Tibial nerve (tissue), 4 donors: ENCODE results near the gene BCL7B. TPM values are rescaled to one million over a fixed set of nuclear protein-coding genes. Genes with fewer than 3 reads are reported as not detected.
"Not testable (repeated sequence)": the region's sequence is repeated elsewhere in the genome, so short reads cannot be mapped to it uniquely, and the experiment has no call there.

Experiments used
- DNase-seq, 2 donors: peaks; one replicate each; pipeline ENCODE4 v3.0.0-alpha.2; 2019; ENCODE audit warnings: low spot score in 2 of 2
- H3K27ac ChIP-seq, 4 donors: fragments of 200-600 bp; sonication (generic) in 3 of 4; one replicate each; pipeline ENCODE4 v1.5.1; 2017 to 2019; ENCODE audit warnings: mild to moderate bottlenecking in 1 of 4
- H3K27me3 ChIP-seq, 2 donors: fragments of 200-600 bp; sonication (generic) in 1 of 2; one replicate each; pipeline versions ENCODE4 v1.5.1 to v1.6.0; 2017 to 2019
- H3K36me3 ChIP-seq, 3 donors: fragments of 200-600 bp; sonication (generic); one replicate each; pipeline ENCODE4 v1.5.1; 2018 to 2019
- H3K4me1 ChIP-seq, 4 donors: fragments of 200-600 bp; sonication (generic) in 3 of 4; one replicate each; pipeline ENCODE4 v1.5.1; 2017 to 2019
- H3K4me3 ChIP-seq, 4 donors: fragments of 200-600 bp; sonication (generic) in 3 of 4; one replicate each; pipeline ENCODE4 v1.5.1; 2017 to 2019; ENCODE audit warnings: mild to moderate bottlenecking in 1 of 4, moderate library complexity in 1 of 4
- H3K9me3 ChIP-seq, 4 donors: fragments of 200-600 bp; sonication (generic) in 3 of 4; one replicate each; pipeline ENCODE4 v1.5.1; 2017 to 2019
- EP300 ChIP-seq, 2 donors: sonication (generic); formaldehyde crosslinking; IDR thresholded peaks; one replicate each; pipeline ENCODE4 v1.6.1; 2017; ENCODE audit warnings: antibody characterized with exemption in 2 of 2, mild to moderate bottlenecking in 1 of 2
- POLR2A ChIP-seq, 2 donors: fragments of 450-650 bp; IDR thresholded peaks; one replicate each; pipeline ENCODE4 v1.6.1; 2017; ENCODE audit warnings: antibody characterized with exemption in 2 of 2, mild to moderate bottlenecking in 2 of 2, moderate library complexity in 2 of 2
- WGBS, 2 donors: methylation state at CpG; one replicate each; pipeline ENCODE4 v1.1.5; 2018; 5-methylcytosine and 5-hydroxymethylcytosine counted together
- total RNA-seq, 4 donors: library from RNA; depleted of rRNA; stranded (reverse); fragments of >200 nt; gene quantifications; one replicate each; pipeline ENCODE4 v1.1.0, GENCODE V29; 2016
- TF ChIP-seq, protein P1 (sequence below), 5 experiments: fragments of 200-600 bp in 3 of 5; fragments of 450-650 bp in 2 of 5; sonication (generic) in 3 of 5; IDR thresholded peaks; one replicate each; pipeline ENCODE4 v1.5.1; 2016 to 2019; ENCODE audit warnings: antibody characterized with exemption in 5 of 5, mild to moderate bottlenecking in 3 of 5, moderate library complexity in 2 of 5

Gene BCL7B
- total RNA-seq, 4 donors from 2014 or later, result 46.1 to 76.2 (median 59.4) TPM

GRCh38 chr7:73555411-73555982 lies 2.0 kb downstream of the BCL7B start:
- peak overlapping the region in 3 of 4 donors; percentile 100 for H3K27ac ChIP-seq
- no peaks in the 10 kb centered on the region for H3K27me3 ChIP-seq

DNA sequence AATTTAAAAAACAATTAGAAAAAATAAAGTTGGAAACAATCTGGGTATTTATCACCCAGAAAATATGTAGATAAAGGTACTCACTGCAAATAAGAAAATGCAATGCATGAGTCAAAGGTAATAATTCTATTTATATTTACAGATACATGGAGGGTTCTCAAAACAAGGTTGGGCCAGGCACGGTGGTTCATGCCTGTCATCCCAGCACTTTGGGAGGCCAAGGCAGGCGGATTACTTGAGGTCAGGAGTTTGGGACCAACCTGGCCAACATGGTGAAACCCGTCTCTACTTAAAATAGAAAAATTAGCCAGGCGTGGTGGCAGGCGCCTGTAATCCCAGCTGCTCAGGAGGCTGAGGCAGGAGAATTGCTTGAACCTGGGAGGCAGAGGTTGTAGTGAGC lies 7.4 kb downstream of the BCL7B start:
- H3K27ac ChIP-seq, DNase-seq, H3K9me3 ChIP-seq, H3K27me3 ChIP-seq, H3K4me3 ChIP-seq: not testable (repeated sequence)
- peaks cover 0 to 28% (median under 1%) of the 10 kb centered on the region in 4 donors for H3K4me1 ChIP-seq
- 89 to 95% methylated on average over 5 of the region's 5 CpGs for WGBS, 2 donors
- H3K36me3 ChIP-seq, result peaks cover 0 to 83% (median 9%) of the 10 kb centered on the region in 3 donors

More at GRCh38 chr7:73555411-73555982, 2.0 kb downstream of the BCL7B start:
- H3K36me3 ChIP-seq, result peaks cover 0 to 38% (median 9%) of the 10 kb centered on the region in 3 donors
- no peak for DNase-seq
- peak overlapping the region in 2 of 4 donors; percentile 93 to 95 for H3K4me3 ChIP-seq
- peaks cover 0 to 35% (median 16%) of the 10 kb centered on the region in 4 donors for H3K4me1 ChIP-seq
- no peaks in the 10 kb centered on the region for H3K9me3 ChIP-seq
- TF ChIP-seq, protein P1, sequence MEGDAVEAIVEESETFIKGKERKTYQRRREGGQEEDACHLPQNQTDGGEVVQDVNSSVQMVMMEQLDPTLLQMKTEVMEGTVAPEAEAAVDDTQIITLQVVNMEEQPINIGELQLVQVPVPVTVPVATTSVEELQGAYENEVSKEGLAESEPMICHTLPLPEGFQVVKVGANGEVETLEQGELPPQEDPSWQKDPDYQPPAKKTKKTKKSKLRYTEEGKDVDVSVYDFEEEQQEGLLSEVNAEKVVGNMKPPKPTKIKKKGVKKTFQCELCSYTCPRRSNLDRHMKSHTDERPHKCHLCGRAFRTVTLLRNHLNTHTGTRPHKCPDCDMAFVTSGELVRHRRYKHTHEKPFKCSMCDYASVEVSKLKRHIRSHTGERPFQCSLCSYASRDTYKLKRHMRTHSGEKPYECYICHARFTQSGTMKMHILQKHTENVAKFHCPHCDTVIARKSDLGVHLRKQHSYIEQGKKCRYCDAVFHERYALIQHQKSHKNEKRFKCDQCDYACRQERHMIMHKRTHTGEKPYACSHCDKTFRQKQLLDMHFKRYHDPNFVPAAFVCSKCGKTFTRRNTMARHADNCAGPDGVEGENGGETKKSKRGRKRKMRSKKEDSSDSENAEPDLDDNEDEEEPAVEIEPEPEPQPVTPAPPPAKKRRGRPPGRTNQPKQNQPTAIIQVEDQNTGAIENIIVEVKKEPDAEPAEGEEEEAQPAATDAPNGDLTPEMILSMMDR (IDR thresholded peaks at IDR 0.05), result no peak
- TF ChIP-seq POLR2A (IDR thresholded peaks at IDR 0.05), result no peak
- TF ChIP-seq EP300 (IDR thresholded peaks at IDR 0.05), result no peak
- 40 to 51% methylated on average over 6 of the region's 6 CpGs for WGBS, 2 donors

GRCh38 chr7:73549176-73549575 lies 8.3 kb downstream of the BCL7B start:
- Histone ChIP-seq H3K9me3 (no peaks in the 10 kb centered on the region), H3K36me3 (peaks cover 0 to 81% (median 9%) of the 10 kb centered on the region in 3 donors), H3K27ac (no peak overlapping the region), H3K27me3 (no peaks in the 10 kb centered on the region), H3K4me3 (no peak overlapping the region), H3K4me1 (peaks cover 0 to 18% (median 0%) of the 10 kb centered on the region in 4 donors)
- TF ChIP-seq, protein P1 (IDR thresholded peaks at IDR 0.05), result no peak
- TF ChIP-seq EP300 (IDR thresholded peaks at IDR 0.05) (no peak), POLR2A (IDR thresholded peaks at IDR 0.05) (no peak)
- WGBS, 2 donors, result 85 to 87% methylated on average over 4 of the region's 4 CpGs
- no peak for DNase-seq

GRCh38 chr7:73547841-73548240 lies 9.6 kb downstream of the BCL7B start:
- no peaks in the 10 kb centered on the region for H3K27me3 ChIP-seq
- no peak overlapping the region for H3K4me3 ChIP-seq
- 91 to 94% methylated on average over 9 of the region's 9 CpGs for WGBS, 2 donors
- no peaks in the 10 kb centered on the region for H3K9me3 ChIP-seq
- no peak overlapping the region for H3K27ac ChIP-seq
- H3K4me1 ChIP-seq, result peaks cover 0 to 14% (median 0%) of the 10 kb centered on the region in 4 donors
- H3K36me3 ChIP-seq, result peaks cover 0 to 76% (median 14%) of the 10 kb centered on the region in 3 donors
- TF ChIP-seq EP300 (IDR thresholded peaks at IDR 0.05) (no peak), POLR2A (IDR thresholded peaks at IDR 0.05) (no peak)
- TF ChIP-seq, protein P1 (IDR thresholded peaks at IDR 0.05), result no peak
- DNase-seq, result no peak

GRCh38 chr7:73544678-73545077 lies 12.8 kb downstream of the BCL7B start:
- Histone ChIP-seq H3K36me3 (peaks cover 3 to 75% (median 21%) of the 10 kb centered on the region in 3 donors), H3K4me1 (peaks cover 0 to 13% (median 0%) of the 10 kb centered on the region in 4 donors), H3K9me3 (no peaks in the 10 kb centered on the region), H3K27me3 (no peaks in the 10 kb centered on the region), H3K27ac (no peak overlapping the region), H3K4me3 (no peak overlapping the region)
- 97 to 98% methylated on average over 2 of the region's 2 CpGs for WGBS, 2 donors
- TF ChIP-seq EP300 (IDR thresholded peaks at IDR 0.05), result no peak
- TF ChIP-seq POLR2A (IDR thresholded peaks at IDR 0.05), result no peak
- TF ChIP-seq, protein P1 (IDR thresholded peaks at IDR 0.05), result no peak
- DNase-seq, result no peak
